Measurements from ENCODE around the gene MEGF11. TPM values are rescaled to one million over a fixed set of nuclear protein-coding genes. Genes with fewer than 3 reads are reported as not detected.
A peak's percentile ranks its signal among the peaks of the same experiment; 100 is the strongest.

Gene MEGF11
- total RNA-seq, 1 donor from 2014 or later: not detected

DNA sequence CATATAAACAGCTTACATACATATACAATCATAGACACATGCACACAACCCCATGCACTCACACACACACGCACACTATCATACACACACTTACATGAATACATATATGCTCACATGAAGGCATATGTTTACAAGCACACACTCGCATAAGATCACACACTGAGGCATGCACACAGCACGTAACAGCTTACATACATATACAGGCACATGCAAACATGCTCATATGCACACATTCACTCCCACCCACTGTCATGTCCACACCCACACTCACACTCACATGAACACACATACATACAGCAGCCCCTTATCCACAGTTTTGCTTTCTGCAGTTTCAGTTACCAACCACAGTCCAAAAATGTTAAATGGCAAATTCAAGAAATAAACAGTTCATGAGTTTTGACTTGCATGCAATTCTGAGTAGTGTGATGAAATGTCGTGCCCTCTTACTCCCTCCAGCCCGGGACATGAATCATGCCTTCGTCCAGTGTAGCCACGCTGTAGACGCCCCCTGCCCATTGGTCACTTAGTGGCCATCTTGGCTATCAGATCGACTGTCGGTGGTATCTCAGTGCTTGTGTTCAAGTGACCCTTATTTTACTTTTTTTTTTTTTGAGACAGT is 27.8 kb downstream of the MEGF11 start:
- intact Hi-C loops (cut with DNase I): no loop called here
- no peak for DNase-seq (ENCODE audit: low spot score)

DNA sequence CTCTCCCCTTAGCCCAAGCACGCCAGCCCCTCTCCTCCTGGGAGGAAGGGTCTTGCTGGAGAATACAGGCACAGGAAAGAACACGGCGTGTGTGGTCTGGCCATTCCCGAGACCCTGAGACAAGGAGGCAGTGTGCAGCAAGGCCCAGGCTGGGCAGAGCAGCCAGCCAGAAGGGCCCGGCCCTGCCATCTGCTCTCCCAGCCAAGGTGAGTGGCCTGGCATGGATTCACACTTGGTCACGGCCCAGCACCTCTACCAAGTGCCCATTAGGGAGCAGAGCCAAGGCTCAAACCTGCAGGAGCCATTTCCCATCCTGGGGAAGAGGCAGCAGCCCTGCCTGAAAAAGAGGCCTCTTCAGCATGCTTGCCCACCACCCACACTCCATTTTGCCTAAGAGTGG is 28.6 kb downstream of the MEGF11 start:
- no peak for DNase-seq (ENCODE audit: low spot score)
- intact Hi-C loops (cut with DNase I): no loop called here

DNA sequence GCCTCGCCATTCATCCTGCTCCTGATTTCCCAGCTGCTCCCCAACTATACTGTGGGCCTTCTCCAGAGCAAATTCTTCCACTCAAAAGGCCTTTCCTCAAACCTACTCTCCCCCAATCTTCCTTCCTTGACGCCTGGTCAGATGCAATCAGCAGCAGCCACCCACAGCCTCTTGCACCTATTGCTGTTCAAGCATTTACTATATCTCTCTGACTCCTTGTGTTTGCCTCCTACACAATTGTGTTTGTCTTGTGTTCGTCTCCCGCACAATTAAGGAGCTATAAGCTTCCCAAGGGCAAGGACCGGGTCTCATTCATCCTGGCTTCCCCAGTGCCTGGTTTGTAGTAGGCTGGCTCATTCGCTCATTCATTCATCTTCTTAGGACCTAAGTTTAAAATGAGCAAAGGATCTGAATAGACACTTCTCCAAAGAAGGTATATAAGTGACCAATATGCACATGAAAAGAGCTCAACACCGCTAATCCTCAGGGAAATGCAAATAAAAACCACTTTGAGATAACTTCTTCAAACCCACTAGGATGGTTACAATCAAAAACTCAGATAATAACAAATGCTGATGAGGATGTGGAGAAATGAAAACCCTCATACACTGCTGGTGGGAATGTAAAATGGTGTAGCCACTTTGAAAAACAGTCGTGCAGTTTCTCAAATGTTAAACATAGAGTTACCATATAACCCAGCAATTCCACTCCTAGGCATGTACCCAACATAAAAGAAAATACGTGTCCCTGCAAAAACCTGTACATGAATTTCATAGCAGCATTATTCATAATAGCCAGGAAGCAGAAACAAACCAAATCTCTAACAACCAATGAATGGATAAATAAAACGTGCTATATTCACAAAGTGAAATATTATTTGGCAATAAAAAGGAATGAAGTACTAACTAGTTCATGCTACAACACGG is 31.0 kb downstream of the MEGF11 start:
- no peak for DNase-seq (ENCODE audit: low spot score)
- intact Hi-C loops (cut with DNase I): no loop called here

DNA sequence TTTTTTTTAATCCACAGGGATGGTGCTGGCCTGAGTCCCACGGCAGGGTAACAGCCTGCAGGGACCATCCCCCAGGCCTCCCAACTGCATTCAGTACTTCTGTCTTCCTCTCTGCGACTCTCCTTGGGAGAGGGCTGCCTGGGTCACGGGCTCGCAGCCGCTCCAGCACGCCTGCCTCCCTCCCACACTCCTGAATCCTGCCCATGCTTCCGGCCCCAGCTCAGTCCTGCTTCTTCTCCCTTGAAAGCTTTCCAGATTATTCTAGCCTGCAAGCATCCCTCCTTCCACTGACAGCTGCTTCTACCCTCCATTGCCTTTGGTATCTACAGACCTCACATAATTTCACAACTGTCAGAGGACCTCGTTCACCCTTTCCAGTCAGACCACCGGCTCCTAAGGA is 32.4 kb downstream of the MEGF11 start:
- DNase-seq (ENCODE audit: low spot score): no peak
- intact Hi-C loops (cut with DNase I): no loop called here

DNA sequence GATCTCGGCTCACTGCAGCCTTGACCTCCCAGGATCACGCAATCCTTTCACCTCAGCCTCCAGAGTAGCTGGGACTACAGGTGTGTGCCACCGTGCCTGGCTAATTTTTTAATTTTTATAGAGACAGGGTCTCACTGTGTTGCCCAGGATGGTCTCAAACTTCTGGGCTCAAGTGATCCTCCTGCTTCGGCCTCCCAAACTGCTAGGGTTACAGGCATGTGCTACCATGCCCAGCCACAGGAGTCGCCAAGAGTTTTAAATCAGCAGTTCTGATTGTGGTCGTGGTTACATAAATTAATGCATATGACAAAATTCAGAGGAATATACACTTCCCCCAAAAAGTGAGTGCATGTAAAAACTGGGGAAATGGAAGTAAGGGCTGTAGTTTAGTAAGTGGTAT is 32.9 kb downstream of the MEGF11 start:
- no peak for DNase-seq (ENCODE audit: low spot score)
- intact Hi-C loops (cut with DNase I): no loop called here

DNA sequence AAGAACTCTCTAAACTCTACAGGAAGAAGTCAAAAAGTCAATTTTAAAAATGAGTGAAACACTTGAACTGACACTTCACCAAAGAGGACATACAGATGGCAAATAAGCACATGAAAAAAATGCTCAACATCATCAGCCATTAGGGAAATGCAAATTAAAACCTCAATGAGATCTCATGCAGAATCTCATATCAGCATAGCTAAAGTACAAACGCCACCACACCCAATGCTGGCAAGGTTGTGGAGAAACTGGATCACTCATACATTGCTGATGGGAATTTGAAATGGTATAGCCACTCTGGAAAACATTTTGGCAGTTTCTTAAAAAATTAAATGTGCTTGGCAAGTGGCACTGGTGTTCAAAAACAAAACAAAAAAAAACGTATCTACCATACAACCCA is 34.2 kb downstream of the MEGF11 start:
- no peak for DNase-seq (ENCODE audit: low spot score)
- intact Hi-C loops (cut with DNase I): no loop called here

DNA sequence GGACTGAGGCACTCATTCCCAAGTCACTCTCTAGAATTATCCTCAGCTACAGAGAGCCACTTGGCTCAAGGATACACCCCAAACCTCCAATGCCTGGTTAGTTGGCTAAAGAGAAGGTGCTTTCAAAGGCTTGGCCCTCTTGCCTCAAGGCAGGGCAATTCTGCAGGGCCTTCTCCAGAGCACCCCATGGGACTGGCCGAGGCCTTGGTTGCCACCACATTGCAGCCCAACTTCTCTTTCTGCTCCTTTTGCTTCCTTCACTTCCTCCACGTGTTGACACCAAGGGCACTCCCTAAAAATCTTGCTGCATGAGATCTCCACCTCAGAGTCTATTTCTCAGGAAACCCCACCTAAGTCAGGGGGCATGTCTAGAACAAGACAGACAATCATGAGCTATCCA is 36.7 kb downstream of the MEGF11 start:
- intact Hi-C loops (cut with DNase I): no loop called here
- DNase-seq (ENCODE audit: low spot score): no peak

DNA sequence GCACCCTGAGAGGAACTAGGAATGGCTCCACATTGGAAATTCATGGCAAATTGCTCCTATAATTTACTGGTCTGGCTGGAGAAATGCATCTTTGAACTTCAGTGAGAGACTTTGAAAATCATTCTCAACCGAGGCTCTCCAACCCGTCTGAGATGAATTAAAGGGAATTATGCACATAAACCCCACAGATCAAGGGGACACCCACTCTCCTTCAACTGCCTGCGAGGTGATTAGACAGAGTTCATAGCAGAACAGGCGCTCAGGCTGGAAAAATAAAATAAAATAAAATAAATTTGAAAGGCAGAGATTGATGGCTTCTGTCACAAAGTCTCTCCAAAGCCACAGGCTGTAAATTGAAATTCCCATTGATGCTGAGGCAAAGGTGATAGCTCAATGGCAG is 37.7 kb downstream of the MEGF11 start:
- DNase-seq (ENCODE audit: low spot score): no peak
- intact Hi-C loops (cut with DNase I): no loop called here

DNA sequence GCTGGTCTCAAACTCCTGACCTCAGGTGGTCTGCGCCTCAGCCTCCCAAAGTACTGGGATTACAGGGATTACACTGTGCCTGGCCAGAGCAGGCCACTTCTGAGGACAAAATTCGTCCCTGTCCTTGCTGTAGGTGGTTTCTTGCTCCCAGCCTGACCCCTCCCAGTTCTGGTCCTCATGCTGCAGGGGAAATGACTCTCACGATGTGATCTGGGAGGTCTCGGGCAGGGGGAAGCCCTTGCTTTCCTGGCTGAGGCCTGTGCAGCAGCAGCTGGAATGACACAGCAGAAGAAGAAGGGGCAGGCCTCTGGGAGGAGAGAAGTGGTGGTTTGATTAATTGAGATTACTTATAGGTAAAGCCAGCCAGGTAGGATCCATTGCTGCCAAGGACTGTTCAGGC is 39.3 kb downstream of the MEGF11 start:
- no peak for DNase-seq (ENCODE audit: low spot score)
- intact Hi-C loops (cut with DNase I): no loop called here

DNA sequence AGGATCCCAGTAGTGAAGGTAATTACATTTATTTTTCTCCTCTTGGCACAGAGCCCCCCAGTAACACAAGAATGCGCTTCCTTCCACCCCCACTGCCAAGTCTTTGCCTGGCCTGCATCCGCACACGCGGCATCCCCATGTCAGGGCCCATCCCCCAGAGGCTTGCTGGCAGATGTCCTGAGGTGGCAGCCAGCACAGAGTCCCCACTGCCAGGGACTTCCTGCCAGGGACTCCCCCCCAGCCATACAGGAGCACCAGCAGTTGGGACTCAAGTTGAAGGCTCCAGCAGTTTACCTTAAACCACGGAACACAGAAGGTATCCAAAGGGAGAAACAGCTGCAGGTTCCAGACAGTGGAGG is 41.0 kb downstream of the MEGF11 start:
- intact Hi-C loops (cut with DNase I): no loop called here
- no peak for DNase-seq (ENCODE audit: low spot score)

DNA sequence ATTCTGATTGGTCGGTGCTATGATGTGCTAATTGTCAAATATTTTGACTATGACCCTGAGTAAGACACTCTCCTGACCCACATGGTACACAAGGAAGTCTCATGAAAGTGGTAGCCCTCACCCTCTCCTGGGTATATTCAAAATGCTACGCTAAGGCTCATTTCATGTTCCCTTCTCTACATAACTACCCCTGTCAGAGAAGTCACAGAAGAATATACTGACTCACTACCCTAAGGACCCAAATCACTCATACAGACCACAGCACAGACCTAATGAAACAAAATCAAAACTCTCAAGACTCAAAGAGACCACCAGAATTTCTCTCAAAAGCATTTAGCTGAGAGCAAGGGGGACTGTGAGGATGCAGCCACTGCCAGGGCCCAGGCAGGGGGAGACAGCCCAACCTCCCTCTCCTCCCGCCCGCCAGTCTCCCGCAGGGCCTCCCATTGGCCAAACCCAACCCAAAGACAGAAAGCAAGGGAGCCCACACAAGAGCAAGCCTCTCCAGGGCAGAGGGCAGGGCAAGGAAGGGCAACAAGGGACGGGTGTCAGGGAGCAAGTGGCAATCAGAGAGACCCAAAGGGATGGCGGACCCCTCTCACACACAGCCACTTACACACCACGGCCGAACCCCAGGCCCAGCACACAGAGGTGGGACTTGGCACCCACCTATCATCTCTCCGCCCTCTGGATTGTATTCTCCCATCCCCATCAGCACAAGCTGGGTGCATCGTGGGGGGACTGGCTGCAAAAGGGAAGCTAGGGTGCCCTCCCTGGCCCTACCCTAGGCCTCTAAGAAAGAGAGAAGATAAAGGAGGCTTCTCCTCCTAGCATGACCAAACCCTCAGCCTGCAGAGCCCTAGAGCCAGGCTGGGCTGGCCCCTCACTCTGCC is 41.6 kb downstream of the MEGF11 start:
- intact Hi-C loops (cut with DNase I): no loop called here
- no peak for DNase-seq (ENCODE audit: low spot score)

DNA sequence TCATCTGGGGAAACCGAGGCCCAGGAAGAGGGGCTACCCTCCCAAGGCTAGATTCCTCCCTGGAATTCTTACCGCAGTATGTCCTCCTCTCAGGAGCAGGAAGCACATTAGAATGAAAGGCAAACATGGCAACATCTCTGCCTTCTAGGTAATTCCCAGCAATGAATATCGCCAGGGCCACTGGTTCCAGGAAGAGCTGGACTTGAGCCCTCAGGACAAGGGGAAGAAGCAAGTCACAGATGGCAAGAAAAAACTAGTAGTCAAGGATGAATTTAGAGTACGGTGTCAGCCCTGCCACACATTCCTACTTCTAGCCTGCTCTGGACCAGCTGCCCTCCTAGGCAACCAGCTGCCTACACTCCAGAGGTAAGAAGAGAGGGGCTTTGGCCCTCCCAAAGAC is 42.9 kb downstream of the MEGF11 start:
- no peak for DNase-seq (ENCODE audit: low spot score)
- intact Hi-C loops (cut with DNase I): no loop called here

DNA sequence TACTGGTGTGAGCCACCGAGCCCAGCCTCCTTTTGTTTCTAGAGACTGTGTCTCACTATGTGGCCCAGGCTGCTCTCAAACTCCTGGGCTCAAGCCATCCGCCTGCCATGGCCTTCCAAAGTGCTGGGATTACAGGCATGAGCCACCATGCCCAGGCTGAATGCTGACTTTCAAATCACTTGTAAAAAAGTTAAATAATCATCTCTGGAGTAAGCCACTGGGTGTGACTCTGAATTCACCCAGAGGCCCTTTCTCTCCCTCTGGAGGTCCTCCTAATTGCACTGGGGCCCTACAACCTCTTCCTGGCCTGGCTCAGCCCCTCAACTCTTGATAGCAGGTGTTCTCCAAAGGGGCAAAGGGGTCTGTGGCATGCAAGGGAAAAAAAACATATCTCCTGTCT is 54.8 kb downstream of the MEGF11 start:
- intact Hi-C loops (cut with DNase I): no loop called here
- no peak for DNase-seq (ENCODE audit: low spot score)

DNA sequence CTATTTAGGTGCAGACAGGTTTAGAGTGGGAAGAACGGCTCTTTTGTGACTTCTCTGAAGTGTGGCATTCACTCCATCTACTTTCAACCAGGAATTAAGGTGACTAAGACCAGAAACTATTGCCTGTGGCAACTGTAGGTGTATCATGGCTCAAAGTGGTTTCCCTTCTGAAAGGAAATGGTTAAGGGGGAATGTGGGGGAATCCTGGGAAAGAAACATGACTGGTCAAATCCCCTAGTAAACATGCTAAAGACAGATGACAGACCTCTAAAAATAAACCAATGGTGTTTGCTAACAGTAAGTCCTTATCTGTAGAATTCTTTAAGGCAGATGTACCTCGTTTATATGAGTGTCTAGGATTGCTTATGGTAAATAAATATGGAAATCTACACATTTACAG is 56.9 kb downstream of the MEGF11 start:
- DNase-seq (ENCODE audit: low spot score): no peak
- intact Hi-C loops (cut with DNase I): no loop called here

DNA sequence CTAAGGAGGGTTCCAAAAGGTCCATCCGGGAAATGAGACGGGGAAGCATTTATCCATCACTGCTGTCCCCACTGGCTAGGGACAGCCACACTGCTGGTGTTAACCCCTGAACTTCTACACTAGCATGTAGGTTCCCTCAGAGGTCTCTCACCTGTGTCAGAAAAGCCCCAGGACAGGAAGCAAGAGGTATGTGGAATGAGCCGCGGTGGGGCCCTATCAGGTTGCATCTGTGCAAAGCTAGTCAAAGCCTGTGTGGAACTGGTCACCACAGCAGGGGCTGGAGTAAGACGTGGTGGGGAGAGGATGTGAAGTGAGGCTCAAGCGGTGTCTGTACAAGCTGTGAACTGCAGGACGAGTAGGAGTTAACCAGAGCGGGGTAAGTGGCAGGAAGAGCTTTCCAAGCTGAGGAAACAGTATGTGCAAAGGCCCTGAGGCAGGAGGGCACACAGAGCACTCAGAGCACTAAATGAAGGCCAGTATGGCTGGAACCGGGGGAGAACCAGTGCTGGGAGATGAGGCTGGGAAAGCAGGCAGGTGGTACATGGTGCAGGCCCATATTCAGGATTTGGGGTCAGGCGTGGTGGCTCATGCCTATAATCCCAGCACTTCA is 57.8 kb downstream of the MEGF11 start:
- DNase-seq (ENCODE audit: low spot score): peak; percentile 57
- intact Hi-C loops (cut with DNase I): no loop called here

DNA sequence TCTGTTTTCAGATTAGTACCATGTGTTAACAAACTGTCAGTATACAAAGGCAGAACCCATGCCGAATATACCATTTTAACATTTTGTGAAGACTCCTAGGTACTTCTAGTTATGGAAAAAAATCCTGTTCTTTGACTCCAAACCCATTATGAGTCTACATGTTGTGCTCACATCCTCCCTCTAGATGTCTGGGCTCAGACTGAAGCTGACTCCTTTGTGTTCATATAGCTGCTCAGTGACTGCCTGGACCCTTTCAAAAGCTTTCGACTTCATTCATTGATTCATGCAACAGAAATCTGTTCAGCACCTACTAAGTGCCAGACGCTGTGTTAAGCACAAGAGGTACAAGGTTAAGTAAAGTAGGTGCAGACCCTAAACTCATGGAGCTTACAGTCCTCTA is 60.5 kb downstream of the MEGF11 start:
- intact Hi-C loops (cut with DNase I): no loop called here

DNA sequence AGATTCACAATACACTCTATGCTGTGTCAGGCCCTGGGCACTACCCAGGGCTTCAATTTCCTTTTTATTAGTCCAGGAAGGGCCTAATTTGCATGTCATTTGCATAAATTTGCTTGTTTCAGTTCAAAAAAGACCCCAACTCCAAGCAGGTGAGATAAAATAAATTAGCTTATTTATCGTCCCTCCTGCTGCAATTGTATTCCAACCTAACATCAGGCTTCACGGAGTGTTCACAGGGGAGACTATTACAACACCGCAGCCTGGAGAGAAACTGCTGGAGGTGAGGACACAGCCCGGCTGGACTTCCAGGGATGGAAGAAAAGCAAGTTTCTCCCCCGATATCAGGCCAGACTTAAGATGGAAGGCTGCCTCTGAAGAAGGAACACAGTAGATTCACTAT is 62.8 kb downstream of the MEGF11 start:
- intact Hi-C loops (cut with DNase I): no loop called here

More for the DNA sequence above, 60.5 kb downstream of the MEGF11 start:
- no peak for DNase-seq (ENCODE audit: low spot score)

DNA sequence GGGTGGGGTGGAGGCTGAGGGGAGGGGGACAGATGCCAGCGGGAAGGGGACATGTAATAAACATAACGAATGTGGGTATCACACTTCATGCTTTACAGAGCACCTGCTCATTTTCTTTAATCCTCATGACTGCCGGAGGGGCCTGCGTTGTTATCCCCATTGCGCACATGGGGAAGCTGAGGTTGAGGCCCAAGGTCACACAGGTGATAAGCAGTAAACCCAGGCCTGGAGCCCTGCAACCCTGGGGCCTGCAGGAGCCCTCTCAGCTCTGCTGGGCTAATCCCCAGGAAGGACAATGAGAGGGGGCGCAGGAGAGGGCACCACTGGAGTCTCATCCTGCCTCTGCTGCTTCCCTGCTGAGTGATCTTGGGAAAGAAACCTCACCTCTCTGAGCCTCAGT is 64.3 kb downstream of the MEGF11 start:
- DNase-seq (ENCODE audit: low spot score): peak; percentile 39
- intact Hi-C loops (cut with DNase I): loop anchor here (10.0 kb wide), 1 partner anchor 274 kb away; no protein-coding TSS in a partner anchor

More for the DNA sequence above, 62.8 kb downstream of the MEGF11 start:
- DNase-seq (ENCODE audit: low spot score): no peak

DNA sequence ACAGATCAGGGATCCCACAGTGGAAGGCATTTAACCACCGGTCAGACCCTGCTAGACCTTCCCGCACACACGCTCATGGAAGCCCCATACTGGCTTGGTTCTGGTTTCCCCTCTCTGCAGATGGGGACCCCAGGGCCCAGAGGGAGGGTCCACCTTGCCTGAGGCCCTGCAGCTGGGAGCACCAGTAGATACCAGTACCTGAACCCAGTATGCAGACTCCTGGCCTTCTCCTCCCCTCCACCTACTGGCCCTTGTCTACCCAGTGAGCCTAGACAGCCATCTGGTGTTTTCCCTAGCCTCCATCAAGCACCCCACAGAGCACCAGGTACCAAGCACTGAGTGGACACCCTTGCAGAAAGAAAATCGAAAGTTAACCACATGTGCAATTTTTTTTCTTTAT is 65.1 kb downstream of the MEGF11 start:
- DNase-seq (ENCODE audit: low spot score): peak; percentile 69
- intact Hi-C loops (cut with DNase I): loop anchor here (10.0 kb wide), 1 partner anchor 274 kb away; no protein-coding TSS in a partner anchor

DNA sequence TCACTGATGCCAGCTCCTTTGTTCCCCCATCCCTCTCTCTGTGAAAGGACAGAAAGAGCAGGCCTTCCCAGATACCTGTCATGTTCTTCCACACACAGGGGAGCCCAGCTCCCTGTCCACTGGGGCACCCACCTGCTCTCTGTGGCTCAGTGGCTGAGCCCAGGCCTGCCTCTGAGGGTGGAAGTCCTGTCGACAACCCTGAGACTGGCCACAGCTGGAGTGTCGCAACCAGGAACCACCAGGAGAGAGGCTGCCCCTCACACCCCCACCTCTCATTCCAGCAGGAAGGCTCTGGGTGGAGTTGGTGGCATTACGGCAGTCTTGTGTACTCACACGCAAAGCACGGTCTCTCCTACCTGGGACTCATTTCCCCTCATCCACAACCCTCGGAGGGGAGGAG is 66.3 kb downstream of the MEGF11 start:
- peak; percentile 43 for DNase-seq (ENCODE audit: low spot score)
- intact Hi-C loops (cut with DNase I): loop anchor here (10.0 kb wide), 1 partner anchor 272 kb away; no protein-coding TSS in a partner anchor

All from cardiac septum (tissue), 1 donor.